Measurements from ENCODE around the gene GMDS. TPM values are rescaled to one million over a fixed set of nuclear protein-coding genes. Genes with fewer than 3 reads are reported as not detected.

Gene GMDS
- polyA plus RNA-seq, 1 of the 3 experiments (the other 2 are of a cell fraction): 12.3 TPM

DNA sequence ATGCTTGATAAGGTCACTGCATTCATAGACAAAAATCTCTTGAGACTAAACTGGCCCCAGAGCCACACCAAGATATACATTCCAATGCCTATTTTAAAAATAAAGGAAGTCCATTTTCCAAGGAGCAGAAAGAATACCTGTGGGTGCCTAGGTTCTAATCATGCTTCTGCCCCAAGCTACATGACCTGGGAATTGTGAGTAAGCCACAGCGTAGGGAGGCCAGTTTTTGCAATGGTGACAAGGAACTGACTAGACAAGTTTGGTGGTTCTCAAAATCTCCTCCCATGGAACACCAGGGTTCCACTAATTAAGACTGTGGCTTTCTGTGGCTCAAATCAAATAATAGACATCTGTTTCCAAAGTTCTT lies 83.3 kb downstream of the GMDS start:
- H3K79me2 ChIP-seq (ENCODE audit: insufficient read depth): no peaks in the 10 kb centered on the region
- peaks cover 21% of the 10 kb centered on the region for H3F3A ChIP-seq (replicated peaks; ENCODE audit: insufficient read depth)
- CTCF ChIA-PET: interaction anchor here (1.2 to 1.9 kb wide), 2 partner anchors 25 to 566 kb away, joined by 3 to 6 read pairs; no protein-coding TSS in a partner anchor
- 73% methylated on average over 1 of the region's 1 CpG for WGBS (ENCODE audit: low lambda C conversion rate)
- no peak overlapping the region for H3K4me3 ChIP-seq (ENCODE audit: low read depth in 2 of 2, low read length in 1 of 2)
- no peaks in the 10 kb centered on the region for H3K36me3 ChIP-seq (replicated peaks in 1 of 2; ENCODE audit: control insufficient read depth in 1 of 2, insufficient read depth in 2 of 2, low read length in 1 of 2)
- no peaks in the 10 kb centered on the region for H4K20me1 ChIP-seq (ENCODE audit: insufficient read depth)
- H3K9me3 ChIP-seq: no peaks in the 10 kb centered on the region
- H3K9me2 ChIP-seq: no peaks in the 10 kb centered on the region
- H3K27me3 ChIP-seq (ENCODE audit: insufficient read depth): no peaks in the 10 kb centered on the region
- H3K4me2 ChIP-seq: peak overlapping the region; percentile 9; the same call in 1 of the 2 replicates
- no peak overlapping the region for H3K9ac ChIP-seq
- H3K4me1 ChIP-seq (ENCODE audit: control insufficient read depth in 1 of 2, insufficient read depth in 2 of 2, low read depth in 1 of 2, low read length in 1 of 2): peaks cover 3 to 14% of the 10 kb centered on the region in 2 experiments
- DNase-seq: no peak
- TF ChIP-seq, protein P1, sequence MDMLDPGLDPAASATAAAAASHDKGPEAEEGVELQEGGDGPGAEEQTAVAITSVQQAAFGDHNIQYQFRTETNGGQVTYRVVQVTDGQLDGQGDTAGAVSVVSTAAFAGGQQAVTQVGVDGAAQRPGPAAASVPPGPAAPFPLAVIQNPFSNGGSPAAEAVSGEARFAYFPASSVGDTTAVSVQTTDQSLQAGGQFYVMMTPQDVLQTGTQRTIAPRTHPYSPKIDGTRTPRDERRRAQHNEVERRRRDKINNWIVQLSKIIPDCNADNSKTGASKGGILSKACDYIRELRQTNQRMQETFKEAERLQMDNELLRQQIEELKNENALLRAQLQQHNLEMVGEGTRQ (IDR thresholded peaks at IDR 0.05; ENCODE audit: borderline replicate concordance, low read depth, low read length): no peak
- TF ChIP-seq EZH2phosphoT487 (IDR thresholded peaks at IDR 0.05; ENCODE audit: borderline replicate concordance, low read depth) (no peak), FOXJ3 (CRISPR knock-in tag; IDR thresholded peaks at IDR 0.05) (no peak), CHD2 (IDR thresholded peaks at IDR 0.05; ENCODE audit: low read length, partially characterized antibody) (no peak)
- POLR2A ChIA-PET: no interaction called here
- no peak overlapping the region for H2AFZ ChIP-seq (ENCODE audit: low read depth)
- H3K27ac ChIP-seq (ENCODE audit: low read depth in 2 of 2, low read length in 1 of 2): peak overlapping the region; percentile 21 to 31; a peak in 2 of 4 replicates

DNA sequence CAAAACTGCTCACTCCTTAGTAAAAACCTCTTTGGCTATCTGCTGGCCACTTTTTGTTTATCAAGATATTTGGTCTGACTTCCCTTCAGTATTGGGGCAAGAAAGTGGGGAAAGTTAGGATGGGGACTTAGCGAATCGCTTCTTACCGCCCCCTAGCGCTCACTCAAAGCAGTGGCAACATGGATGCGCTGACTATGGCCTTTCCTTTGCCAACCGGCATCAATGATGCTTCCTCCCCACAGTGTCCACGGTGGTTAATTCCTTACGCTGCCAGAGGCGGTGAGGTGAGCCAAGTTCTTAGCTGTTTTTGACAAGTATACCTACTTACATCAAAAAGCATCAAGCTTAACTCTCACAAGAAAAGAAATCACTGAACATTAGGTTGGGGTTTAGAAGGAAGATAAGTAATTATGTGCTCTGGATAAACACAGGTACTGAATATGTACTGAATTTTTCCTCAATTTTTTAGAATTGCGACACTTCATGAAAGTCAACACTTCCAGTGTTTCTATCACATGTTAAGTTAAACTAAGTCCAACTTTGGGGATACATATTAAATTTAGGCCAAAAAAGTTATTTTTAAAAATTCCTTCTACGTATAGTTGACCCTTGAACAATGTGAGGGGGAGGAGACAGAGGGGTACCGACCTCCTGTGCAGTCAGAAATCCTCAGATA lies 86.7 kb downstream of the GMDS start:
- Histone ChIP-seq H3K9me3 (no peaks in the 10 kb centered on the region), H3K4me2 (no peak overlapping the region), H3K36me3 (replicated peaks in 1 of 2; ENCODE audit: control insufficient read depth in 1 of 2, insufficient read depth in 2 of 2, low read length in 1 of 2) (no peaks in the 10 kb centered on the region), H3K9ac (no peak overlapping the region), H2AFZ (ENCODE audit: low read depth) (no peak overlapping the region), H3K27ac (ENCODE audit: low read depth in 2 of 2, low read length in 1 of 2) (no peak overlapping the region; a peak in 2 of 4 replicates), H4K20me1 (ENCODE audit: insufficient read depth) (no peaks in the 10 kb centered on the region), H3K4me3 (ENCODE audit: low read depth in 2 of 2, low read length in 1 of 2) (peak overlapping the region in 1 of 2 experiments; percentile 34; a peak in 1 of 4 replicates), H3F3A (replicated peaks; ENCODE audit: insufficient read depth) (peaks cover 22% of the 10 kb centered on the region), H3K4me1 (ENCODE audit: control insufficient read depth in 1 of 2, insufficient read depth in 2 of 2, low read depth in 1 of 2, low read length in 1 of 2) (peaks cover 3 to 17% of the 10 kb centered on the region in 2 experiments), H3K27me3 (ENCODE audit: insufficient read depth) (no peaks in the 10 kb centered on the region), H3K9me2 (no peaks in the 10 kb centered on the region), H3K79me2 (ENCODE audit: insufficient read depth) (no peaks in the 10 kb centered on the region)
- ChIA-PET POLR2A (no interaction called here), CTCF (interaction anchor here (1.5 kb wide), 1 partner anchor 11 kb away, joined by 3 read pairs; no protein-coding TSS in a partner anchor)
- no peak for DNase-seq
- 82% methylated on average over 12 of the region's 12 CpGs for WGBS (ENCODE audit: low lambda C conversion rate)
- no peak for TF ChIP-seq SMC3 (IDR thresholded peaks at IDR 0.05; ENCODE audit: low read depth, low read length)
- TF ChIP-seq, protein P2, sequence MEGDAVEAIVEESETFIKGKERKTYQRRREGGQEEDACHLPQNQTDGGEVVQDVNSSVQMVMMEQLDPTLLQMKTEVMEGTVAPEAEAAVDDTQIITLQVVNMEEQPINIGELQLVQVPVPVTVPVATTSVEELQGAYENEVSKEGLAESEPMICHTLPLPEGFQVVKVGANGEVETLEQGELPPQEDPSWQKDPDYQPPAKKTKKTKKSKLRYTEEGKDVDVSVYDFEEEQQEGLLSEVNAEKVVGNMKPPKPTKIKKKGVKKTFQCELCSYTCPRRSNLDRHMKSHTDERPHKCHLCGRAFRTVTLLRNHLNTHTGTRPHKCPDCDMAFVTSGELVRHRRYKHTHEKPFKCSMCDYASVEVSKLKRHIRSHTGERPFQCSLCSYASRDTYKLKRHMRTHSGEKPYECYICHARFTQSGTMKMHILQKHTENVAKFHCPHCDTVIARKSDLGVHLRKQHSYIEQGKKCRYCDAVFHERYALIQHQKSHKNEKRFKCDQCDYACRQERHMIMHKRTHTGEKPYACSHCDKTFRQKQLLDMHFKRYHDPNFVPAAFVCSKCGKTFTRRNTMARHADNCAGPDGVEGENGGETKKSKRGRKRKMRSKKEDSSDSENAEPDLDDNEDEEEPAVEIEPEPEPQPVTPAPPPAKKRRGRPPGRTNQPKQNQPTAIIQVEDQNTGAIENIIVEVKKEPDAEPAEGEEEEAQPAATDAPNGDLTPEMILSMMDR (IDR thresholded peaks at IDR 0.05): peak; percentile 36

Measured in SK-N-SH (cell line).